ENCODE results near the gene KRTAP21-2. TPM values are rescaled to one million over a fixed set of nuclear protein-coding genes. Genes with fewer than 3 reads are reported as not detected.

The KRTAP21-2 gene
- total and polyA plus RNA-seq, 2 experiments from 2014 or later = not detected

DNA sequence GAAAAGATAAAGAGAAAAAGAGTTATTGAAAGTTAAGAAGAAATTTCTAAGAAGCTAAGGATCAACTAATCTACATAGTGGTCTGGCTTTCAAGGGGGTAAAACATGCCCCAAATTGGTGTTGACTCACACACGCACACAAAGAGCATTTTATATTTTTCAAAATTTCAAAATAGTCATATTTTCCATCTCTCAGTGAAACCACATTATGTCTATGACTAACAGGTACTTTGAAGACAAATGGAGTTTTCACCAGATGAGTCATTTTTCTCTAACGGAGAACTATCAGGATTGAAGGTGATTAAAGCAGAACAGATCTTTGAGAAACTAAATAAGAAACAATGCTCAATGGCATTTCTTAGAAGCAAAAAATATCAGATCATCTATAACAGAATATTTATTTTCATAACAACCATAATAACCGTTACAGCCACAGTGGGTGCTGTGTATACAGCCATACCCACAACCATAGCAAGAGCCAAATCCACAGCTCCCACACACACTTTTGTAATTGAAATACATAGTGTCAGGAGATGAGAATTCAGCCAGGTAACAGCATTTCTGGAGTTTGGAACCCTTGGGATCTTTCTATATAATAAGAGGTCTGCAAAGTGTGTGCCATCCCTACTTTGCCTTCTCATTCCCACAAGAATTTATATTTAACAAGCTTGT, 28.7 kb downstream of the KRTAP21-2 start, which contains the start of gene KRTAP21-3:
KRTAP21-3 (minus strand) TSS at position 539 of the 671 bp plus-strand sequence; CDS start at position 521, 18 bp downstream.
- Histone ChIP-seq H3K4me3 (no peak within 1 kb of the TSS), H3K27me3 (no peaks in the 10 kb centered on the region), H3K4me1 (ENCODE audit: low read depth) (no peaks in the 10 kb centered on the region), H3K9me3 (ENCODE audit: low read depth) (no peaks in the 10 kb centered on the region), H3K36me3 (no peaks in the 10 kb centered on the region), H3K27ac (no peak within 1 kb of the TSS)
- TF ChIP-seq CTCF (IDR thresholded peaks at IDR 0.05; ENCODE audit: low read depth, low read length) = no peak
- DNase-seq (ENCODE audit: low read depth in 1 of 2, low spot score in 1 of 2) = no peak

DNA sequence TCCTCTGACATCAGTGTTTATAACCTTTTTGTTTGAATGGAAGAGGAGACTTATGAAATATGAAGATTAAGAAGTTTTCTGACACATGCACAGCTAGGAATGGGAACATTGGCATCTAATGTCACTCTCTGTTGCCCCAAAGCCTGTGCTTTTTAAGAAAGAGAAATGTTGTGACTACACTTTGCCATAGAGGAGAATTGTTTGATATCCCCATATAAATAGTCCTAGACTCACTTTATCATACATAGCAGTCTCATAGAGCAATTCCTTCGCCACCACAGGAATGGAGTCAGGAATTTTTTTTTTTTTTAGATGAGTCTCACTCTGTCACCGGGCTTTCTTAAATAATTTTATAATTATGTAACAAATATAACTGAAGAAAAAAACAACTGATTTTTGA, 30.0 kb downstream of the KRTAP21-2 start:
- H3K4me3 ChIP-seq = no peak overlapping the region
- H3K27ac ChIP-seq = no peak overlapping the region

DNA sequence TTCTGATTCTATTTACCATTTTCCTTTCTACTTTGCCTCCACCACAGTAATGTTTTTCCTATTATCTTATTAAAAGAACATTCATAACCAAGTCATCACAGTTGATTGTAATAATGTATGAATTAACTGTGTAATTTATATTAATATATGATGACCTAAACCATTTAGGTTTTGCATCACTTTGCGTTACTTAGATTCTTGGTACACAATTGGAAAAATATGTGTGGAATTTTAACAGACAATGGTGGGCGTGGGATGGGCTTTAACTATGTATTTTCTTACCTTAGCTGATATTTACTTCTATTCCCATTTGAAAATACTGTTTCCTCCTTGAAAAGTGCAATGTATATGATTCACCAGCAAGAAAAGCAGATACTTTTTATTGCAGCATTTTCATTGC, 32.1 kb downstream of the KRTAP21-2 start:
- Histone ChIP-seq H3K27me3 (no peaks in the 10 kb centered on the region), H3K4me1 (ENCODE audit: low read depth) (no peaks in the 10 kb centered on the region), H3K9me3 (ENCODE audit: low read depth) (no peaks in the 10 kb centered on the region), H3K4me3 (no peak overlapping the region), H3K36me3 (no peaks in the 10 kb centered on the region), H3K27ac (no peak overlapping the region)
- no peak for TF ChIP-seq CTCF (IDR thresholded peaks at IDR 0.05; ENCODE audit: low read depth, low read length)
- DNase-seq (ENCODE audit: low read depth in 1 of 2, low spot score in 1 of 2) = no peak

More for the DNA sequence above, 30.0 kb downstream of the KRTAP21-2 start:
- Histone ChIP-seq H3K9me3 (ENCODE audit: low read depth) (no peaks in the 10 kb centered on the region), H3K27me3 (no peaks in the 10 kb centered on the region), H3K36me3 (no peaks in the 10 kb centered on the region), H3K4me1 (ENCODE audit: low read depth) (no peaks in the 10 kb centered on the region)
- no peak for TF ChIP-seq CTCF (IDR thresholded peaks at IDR 0.05; ENCODE audit: low read depth, low read length)
- DNase-seq (ENCODE audit: low read depth in 1 of 2, low spot score in 1 of 2) = no peak

DNA sequence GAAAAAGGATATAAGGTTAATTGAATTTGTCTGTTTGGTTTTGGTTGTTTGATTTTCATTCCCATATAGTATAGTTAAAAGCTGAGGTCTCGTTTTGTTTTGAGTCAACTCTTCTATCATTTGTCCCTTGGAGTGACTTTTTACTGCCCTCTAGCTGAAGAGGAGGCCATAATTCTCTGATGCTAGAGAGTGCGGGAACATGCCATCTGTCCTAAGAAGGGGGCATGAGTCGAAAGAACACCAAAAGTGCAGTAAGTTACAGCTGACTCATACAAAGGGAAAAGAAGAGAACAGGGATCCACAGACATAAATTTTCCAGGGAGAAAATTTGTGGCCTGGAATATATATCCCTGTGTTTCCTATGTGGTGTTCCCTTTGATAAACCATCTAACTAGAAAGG, 32.6 kb downstream of the KRTAP21-2 start:
- Histone ChIP-seq H3K27me3 (no peaks in the 10 kb centered on the region), H3K27ac (no peak overlapping the region), H3K4me3 (no peak overlapping the region), H3K4me1 (ENCODE audit: low read depth) (no peaks in the 10 kb centered on the region), H3K36me3 (no peaks in the 10 kb centered on the region), H3K9me3 (ENCODE audit: low read depth) (no peaks in the 10 kb centered on the region)
- DNase-seq (ENCODE audit: low read depth in 1 of 2, low spot score in 1 of 2) = no peak
- no peak for TF ChIP-seq CTCF (IDR thresholded peaks at IDR 0.05; ENCODE audit: low read depth, low read length)

DNA sequence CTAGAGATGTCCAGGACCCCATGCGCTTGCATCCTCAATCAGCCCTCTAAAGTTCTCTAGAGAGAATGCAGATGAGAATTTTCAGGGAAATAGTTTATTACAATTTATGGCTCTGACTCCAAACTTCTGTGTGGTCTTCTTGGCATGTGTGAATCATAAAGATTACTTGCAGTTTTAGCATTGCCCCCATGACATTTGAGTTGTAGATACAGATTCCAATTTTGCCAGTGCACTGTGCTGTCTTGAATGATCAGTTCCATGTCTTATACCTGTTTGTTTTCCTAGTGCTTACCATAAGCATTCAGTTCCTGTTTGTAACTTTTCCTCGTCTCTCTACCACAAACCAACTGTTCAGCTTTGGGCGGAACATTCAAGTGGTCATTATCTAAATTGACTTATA, 33.3 kb downstream of the KRTAP21-2 start:
- Histone ChIP-seq H3K36me3 (no peaks in the 10 kb centered on the region), H3K27me3 (no peaks in the 10 kb centered on the region), H3K9me3 (ENCODE audit: low read depth) (no peaks in the 10 kb centered on the region), H3K4me3 (no peak overlapping the region), H3K4me1 (ENCODE audit: low read depth) (no peaks in the 10 kb centered on the region), H3K27ac (no peak overlapping the region)
- no peak for TF ChIP-seq CTCF (IDR thresholded peaks at IDR 0.05; ENCODE audit: low read depth, low read length)
- no peak for DNase-seq (ENCODE audit: low read depth in 1 of 2, low spot score in 1 of 2)

Measured in cardiac muscle cell (in vitro differentiated cells and primary cell).